Inflammatory macrophage treated with lipopolysaccharide for 1 hour (primary cell): ENCODE measurements around the gene APC2.

Experiments
- DNase-seq, 2 donors: peaks; one replicate each; pipeline ENCODE4 v3.0.0-alpha.2; 2020 to 2022

The APC2 gene

DNA sequence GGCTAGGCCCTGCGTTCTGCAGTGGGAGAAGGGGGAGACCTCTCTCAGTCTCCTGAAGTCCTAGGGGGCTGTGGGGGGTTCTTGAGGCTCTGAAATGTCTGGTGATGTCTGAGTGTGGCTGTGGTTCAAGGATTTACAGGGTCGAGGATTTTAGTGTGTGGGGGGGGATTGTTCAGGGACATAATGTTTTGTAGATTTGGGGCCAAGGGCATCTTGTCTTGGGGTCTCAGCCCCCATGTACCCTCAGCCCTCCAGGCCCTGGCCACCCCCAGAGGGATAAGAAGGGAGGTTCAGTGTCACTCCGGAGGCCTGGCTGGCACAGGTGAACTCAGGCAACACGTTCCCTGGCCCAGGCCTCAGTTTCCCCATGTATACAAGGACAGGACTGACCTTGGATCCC, 2.4 kb upstream of the APC2 start:
- no peak for DNase-seq

DNA sequence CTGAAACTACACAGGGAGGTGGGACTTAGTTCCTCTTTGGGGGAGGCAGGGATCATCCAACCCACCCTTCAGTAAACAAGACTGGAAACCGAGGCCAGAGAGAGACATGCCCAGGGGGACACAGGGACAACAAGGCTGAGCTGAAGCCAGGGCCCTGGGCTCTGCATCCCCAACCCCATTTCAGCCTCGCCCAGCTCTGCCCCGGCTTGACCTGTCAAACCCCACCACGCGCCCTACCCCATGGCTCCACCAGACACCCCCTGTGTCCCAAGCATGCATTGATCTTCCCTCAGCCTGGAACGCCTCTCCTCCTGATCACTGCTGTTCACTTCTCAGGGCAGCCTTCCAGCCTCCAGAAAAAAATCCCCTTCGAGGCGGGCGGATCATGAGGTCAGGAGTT, 2.0 kb upstream of the APC2 start:
- no peak for DNase-seq

DNA sequence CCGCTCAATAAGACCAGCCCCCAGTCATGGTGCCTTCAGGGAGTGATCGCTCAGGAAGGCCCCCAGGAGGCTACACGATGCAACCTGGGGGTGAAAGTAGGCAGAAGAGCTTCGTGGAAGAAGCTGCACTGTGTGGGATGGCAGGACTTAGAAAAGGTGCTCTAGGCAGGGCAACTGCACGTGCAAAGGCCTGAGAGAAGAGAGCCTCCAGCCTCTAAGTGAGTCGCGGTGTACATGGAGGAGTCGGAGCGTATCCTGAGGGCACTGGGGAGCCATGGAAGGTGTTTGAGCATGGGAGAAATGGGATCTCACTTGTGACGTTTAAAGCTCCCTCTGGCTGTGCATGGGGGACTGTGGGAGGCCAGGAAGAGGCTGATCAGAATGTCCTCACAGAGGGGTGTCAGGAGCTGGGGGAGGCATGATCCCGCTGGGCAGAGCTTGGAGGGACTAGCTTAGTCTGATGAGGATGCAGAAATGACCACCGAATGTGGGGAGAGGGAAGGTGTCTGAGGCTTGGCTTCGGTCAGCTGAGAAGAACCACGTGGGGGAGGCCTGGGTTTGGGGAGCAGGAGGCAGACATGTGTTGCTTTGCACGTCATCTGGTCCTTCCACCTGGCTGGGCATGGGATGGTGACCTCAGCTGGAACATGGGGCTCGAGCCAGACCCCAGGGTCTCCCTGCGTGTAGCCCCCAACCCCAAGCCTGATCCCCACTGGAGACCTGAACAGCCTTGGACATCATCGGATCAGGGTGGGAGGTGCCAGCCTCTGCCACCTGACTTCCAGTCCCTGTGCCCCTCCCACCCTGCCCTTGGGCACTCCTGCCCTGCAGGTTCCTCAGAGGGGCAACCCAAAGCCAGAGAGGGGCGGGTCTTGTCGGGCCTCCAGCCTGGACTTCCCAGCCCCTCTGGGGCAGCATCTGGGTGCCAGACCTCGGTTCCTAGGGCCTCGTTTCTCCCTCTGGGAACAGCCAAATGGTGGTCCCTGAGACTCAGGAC, 1.1 kb downstream of the APC2 start:
- no peak for DNase-seq

DNA sequence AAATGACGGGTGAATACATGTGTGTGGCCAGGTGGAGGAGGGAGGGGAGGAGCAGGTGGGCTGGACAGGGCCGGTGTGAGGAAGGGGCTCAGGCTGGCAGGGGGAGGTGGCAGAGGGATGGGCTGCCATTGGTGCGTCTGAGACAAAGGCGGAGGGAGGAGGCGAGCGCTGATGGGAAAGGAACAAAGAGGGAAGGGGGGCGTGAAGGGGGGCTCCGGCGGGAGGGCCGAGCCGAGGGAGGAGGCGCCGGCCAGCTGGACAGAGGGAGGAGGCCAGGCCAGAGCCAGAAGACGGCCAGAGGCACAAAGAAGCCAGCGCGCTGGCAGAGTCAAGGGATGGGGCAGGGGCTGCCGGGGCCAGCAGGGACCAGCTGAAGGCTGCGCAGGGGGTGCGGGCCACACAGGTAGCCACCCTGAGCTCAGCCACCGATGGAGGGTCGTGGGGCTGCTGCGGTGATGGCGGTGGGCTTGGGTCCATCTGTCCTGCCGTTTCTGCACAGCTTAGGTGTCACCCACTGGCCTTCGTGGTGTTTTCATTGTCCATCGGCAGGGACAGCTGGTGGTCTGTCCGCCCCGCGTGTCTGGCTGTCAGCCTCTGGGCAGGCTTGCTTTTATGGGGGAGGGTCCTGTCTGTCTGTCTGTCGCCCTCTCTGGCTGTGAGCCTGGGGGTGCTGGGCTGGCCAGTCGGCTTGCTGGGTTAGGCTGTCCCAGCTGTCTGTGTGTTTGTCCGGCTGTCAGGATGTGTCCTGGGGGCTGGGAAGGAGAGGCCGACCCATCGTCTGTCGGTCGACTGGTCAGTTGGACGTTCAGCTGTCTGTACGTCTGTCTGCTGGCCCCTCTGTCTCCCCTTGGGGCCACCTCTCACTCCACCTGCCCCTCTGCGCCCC, 2.2 kb downstream of the APC2 start:
- no peak for DNase-seq

DNA sequence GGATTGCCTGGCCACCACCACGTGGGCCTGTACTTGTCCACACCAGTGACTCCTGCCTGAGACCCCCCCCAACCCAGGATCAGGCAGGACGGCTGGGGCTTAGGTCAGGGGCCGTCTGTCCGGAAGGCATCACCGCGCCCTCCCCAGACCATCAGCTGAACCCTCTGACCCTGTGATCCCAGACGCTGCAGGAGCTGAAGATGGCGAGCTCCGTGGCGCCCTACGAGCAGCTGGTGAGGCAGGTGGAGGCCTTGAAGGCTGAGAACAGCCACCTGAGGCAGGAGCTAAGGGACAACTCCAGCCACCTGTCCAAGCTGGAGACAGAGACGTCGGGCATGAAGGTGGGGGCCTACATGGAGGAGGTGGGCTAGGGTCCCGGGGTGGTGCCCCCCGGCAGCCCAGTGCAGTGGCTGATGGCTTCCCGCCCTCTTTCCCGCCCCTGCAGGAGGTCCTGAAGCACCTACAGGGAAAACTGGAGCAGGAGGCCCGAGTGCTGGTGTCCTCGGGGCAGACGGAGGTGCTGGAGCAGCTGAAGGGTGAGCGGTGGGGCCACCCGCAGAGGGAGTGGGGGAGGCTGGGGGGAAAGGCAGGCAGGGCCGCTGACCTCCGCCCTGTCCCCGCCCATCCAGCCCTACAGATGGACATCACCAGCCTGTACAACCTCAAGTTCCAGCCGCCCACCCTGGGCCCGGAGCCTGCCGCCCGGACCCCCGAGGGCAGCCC, 3.0 kb downstream of the APC2 start:
- no peak for DNase-seq

DNA sequence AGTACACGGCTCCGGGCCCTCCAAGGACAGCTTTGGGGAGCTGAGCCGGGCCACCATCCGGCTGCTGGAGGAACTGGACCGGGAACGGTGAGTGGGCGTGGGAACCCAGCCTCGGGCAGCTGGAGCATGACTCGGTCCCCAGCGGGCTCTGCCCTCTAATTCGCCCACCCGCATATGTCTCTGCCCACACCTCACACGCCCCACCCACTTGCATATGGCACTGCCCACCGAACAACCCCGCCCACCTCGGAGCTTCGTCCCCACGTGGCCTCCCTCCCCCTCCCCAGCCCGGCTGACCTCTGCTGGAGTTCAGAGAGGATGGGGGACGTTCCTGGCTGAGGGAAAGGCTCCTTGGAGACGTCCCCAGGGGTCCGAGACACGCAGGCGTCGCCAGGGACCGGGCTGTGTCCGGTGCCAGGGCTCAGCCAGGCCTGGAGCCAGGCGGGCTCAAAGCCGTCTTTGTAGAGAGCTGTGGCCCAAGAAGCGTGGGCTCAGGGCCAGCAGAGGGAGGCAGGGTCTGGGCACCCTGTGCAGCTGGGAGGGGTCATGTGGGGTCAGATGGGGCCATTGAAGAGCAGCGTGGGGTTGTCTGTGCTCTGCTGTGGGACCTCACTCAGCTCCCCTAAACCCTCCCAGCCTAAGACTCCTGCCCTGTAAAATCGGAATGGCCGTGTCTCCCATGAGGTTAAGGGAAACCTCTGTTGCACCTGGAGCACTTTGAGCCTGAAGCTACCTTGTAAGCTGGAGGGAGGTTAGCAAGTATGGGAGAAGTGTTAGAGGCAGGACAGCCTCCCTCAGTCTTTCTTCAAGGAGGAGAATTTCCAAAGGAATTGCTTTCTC, 3.8 kb downstream of the APC2 start:
- DNase-seq = peak; percentile 26 to 52

- DNase-seq = no peak
Measured at GRCh38 chr19:1455002-1455335, 5.0 kb downstream of the APC2 start.

DNA sequence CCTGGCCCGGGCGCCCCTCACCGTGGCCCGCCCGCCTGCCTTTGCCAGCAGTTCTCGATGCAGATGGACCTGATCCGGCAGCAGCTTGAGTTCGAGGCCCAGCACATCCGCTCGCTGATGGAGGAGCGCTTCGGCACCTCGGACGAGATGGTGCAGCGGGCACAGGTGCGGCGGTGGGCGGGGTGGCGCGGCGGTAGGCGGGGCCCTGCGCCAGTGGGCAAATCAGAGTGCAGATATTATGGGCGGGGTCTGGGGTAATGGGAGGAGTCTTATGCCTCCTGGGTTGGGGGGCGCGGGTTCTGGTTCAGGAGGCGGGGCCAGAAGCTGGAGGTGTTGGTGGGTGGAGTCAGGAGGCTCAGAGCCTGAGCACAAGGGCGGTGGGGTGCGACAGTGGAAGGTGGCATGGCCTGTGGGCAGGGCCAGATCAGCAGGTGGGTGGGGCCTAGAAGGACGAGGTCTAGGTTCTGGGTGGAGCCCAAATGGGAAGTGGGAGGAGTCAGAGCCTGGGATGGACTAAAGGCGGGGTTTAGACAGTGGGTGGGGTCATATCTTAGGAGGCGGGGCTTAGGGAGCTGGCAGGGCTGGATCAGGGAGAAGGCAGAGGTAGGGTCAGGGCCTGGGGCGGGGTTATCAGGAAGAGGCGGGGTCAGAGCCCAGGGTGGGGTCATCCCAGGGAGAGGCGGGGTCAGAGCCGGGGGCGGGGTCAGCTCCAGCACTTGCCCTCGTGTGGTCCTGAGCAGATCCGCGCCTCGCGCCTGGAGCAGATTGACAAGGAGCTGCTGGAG, 5.6 kb downstream of the APC2 start:
- peak; percentile 66 to 87 for DNase-seq

DNA sequence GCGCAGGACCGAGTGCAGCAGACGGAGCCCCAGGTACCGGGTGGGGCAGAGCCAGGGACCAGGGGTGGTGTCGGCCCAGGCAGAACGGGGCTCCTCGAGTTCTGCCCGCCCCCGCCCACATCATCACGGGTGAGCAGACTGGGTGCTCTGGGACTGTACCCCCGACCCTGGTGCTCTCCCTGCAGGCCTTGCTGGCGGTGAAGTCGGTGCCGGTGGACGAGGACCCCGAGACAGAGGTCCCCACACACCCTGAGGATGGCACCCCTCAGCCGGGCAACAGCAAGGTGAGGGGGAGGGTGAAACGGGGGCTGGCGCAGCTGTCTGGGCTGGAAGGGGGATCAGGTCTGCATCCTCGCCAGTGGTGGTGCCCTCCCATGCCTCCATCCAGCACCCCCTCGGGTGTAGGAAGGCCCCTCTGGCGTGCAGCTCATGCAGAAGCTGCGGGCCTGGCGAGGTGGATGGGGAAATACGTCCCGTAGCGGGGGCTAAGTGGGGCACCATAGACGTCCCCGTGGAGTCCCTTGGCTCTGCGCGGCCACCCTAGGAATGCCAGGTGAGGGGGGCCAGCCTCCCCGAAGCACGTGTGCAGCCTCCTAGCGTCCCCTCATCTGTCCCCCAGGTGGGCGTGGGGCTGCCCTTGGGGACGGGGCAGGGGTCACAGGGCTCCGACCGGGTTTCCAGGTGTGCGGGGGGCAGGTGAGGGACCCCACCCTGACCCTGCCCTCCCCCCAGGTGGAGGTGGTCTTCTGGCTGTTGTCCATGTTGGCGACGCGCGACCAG, 6.4 kb downstream of the APC2 start:
- DNase-seq = no peak

DNA sequence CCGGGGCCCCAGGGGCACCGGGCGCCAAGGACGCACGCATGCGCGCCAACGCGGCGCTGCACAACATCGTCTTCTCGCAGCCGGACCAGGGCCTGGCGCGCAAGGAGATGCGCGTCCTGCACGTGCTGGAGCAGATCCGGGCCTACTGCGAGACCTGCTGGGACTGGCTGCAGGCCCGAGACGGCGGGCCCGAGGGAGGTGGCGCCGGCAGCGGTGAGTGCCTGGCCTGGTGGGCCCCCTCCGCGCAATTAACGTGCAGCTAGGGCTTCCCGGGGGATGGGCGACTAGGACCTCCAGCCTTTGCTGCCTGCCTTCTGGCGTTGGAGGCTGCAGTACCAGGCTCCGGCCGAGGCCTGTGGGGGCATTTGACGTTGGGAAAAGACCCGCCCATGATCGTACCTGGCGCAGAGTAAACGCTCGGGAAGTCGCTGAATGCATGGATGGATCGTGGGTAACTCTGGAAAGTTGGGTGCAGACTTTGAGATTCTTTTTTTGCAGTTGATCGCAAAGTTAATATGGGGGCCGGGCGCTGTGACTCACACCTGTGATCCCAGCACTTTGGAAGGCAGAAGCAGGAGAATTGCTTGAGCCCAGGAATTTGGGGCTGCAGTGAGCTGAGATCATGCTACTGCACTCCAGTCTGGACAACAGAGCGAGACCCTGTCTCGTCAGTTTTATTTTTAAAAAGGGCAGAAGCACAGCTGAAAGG, 7.3 kb downstream of the APC2 start:
- no peak for DNase-seq

DNA sequence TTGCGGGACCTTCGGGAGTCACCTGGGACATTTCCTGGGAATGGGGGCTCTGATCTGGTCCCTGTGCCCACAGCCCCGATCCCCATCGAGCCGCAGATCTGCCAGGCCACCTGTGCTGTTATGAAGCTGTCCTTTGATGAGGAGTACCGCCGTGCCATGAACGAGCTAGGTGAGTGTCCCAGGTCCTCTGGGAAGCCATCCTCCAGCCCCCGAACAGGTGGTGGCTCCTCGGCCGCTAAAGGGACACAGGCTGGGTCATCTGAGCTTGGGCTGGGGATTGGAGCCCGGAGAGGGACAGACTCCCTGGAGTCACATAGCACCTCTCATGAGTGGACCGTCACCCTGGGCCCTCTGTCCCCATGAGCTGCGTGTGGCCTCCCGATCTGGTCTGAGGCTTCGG, 8.0 kb downstream of the APC2 start:
- DNase-seq = no peak

DNA sequence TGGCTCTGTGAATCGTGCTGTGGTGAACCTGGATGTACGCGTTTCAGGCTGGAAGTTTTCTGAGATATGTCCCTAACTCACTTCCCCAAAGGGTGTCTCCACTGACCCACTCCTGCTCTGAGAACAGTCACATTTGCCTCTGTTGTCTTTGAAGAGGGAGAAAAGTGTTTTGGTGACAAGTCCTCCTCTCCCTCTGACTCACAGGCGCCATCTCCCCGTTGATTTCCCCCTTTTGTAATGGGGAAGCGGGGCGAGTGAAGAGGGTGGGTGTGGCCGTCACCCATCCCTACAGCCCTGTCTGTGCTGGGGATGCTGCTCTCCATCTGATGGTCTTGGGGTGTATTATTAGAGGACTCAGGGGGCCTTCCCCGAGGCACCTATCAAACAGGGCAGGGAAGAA, 9.6 kb downstream of the APC2 start:
- DNase-seq = peak; percentile 79 to 80

DNA sequence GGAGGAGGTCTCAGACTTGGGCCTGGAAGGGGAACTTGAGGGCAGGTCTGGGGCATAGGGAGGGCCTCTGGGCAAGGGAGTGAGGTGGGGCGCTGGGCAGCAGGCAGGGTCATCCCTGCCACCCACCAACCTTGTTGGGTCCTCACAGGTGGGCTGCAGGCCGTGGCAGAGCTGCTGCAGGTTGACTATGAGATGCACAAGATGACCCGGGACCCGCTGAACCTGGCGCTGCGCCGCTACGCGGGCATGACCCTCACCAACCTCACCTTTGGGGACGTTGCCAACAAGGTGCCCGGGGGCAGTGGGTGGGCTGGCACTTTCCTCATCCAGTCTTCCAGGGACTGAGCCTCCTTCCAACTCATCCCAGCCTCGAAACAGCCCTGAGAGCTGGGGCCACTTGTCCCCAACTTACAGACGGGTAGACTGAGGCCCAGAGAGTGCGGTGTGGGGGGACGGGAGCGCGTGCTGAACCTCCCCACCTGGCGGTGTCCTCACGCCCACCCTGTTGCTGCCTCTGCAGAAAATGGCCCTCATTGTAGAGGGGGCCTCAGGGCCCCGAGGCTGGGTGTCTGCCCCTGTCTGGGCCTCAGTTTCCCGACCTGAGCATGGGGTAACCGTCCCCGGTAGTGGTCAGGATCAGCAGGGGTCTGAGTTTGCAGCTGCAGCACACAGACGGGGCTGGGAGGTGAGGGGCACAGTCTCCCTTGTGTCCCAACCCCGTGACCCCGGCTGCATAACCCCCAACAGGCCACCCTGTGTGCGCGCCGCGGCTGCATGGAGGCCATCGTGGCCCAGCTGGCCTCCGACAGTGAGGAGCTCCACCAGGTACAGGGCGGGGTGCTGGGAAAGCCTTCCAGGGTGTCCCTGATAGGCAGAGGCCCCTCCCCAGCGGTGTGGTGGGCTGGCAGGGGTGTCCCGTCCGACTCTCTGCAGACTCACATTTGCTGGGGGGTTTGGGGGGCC, 10.4 kb downstream of the APC2 start:
- no peak for DNase-seq

DNA sequence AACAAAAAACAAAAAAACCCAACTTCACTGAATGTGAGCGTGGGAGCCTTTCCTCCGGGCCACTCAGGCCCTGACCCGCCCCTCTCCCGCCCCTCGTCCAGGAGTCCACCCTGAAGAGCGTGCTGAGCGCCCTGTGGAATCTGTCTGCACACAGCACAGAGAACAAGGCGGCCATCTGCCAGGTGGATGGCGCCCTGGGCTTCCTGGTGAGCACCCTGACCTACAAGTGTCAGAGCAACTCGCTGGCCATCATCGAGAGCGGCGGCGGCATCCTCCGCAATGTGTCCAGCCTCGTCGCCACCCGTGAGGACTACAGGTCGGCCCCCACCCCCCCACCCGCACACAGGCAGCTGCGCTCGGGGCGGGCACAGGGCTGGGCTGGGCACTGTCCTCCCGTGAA, 11.9 kb downstream of the APC2 start:
- DNase-seq = no peak

DNA sequence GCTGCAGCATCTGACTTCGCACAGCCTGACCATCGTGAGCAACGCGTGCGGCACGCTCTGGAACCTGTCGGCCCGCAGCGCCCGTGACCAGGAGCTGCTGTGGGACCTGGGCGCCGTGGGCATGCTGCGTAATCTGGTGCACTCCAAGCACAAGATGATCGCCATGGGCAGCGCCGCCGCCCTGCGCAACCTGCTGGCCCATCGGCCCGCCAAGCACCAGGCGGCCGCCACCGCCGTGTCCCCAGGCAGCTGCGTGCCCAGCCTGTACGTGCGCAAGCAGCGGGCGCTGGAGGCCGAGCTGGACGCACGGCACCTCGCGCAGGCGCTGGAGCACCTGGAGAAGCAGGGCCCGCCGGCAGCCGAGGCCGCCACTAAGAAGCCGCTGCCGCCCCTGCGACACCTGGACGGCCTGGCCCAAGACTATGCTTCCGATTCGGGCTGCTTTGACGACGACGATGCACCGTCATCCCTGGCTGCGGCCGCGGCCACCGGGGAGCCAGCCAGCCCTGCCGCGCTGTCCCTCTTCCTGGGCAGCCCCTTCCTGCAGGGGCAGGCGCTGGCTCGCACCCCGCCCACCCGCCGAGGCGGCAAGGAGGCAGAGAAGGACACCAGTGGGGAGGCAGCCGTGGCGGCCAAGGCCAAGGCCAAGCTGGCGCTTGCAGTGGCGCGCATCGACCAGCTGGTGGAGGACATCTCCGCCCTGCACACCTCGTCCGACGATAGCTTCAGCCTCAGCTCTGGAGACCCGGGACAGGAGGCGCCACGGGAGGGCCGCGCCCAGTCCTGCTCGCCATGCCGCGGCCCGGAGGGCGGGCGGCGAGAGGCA, 15.5 kb downstream of the APC2 start:
- peak in 1 of 2 donors; percentile 34 for DNase-seq

DNA sequence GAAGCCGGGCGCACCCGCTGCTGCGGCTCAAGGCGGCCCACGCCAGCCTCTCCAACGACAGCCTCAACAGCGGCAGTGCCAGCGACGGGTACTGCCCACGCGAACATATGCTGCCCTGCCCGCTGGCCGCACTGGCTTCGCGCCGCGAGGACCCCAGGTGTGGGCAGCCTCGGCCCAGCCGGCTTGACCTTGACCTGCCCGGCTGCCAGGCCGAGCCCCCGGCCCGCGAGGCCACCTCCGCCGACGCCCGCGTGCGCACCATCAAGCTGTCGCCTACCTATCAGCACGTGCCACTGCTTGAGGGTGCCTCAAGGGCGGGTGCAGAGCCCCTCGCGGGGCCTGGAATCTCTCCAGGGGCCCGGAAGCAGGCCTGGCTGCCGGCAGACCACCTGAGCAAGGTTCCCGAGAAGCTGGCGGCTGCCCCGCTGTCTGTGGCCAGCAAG, 16.1 kb downstream of the APC2 start:
- no peak for DNase-seq

DNA sequence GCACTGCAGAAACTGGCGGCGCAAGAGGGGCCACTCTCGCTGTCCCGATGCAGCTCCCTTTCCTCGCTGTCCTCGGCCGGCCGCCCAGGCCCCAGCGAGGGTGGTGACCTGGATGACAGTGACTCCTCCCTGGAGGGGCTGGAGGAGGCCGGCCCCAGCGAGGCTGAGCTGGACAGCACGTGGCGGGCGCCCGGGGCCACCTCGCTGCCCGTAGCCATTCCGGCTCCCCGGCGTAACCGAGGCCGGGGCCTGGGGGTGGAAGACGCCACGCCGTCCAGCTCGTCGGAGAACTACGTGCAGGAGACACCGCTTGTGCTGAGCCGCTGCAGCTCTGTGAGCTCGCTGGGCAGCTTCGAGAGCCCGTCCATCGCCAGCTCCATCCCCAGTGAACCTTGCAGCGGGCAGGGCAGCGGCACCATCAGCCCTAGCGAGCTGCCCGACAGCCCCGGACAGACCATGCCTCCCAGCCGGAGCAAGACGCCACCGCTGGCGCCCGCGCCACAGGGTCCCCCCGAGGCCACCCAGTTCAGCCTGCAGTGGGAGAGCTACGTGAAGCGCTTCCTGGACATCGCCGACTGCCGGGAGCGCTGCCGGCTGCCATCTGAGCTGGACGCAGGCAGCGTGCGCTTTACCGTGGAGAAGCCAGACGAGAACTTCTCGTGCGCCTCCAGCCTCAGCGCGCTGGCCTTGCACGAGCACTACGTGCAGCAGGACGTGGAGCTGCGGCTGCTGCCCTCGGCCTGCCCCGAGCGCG, 16.7 kb downstream of the APC2 start:
- no peak for DNase-seq
